GM21529 (cell line): ENCODE results near the gene TM2D3.

Experiments used
- ATAC-seq: cut with Tn5 transposase; IDR thresholded peaks from one replicate; pipeline ENCODE4 v1.9.1; 2021; ENCODE audit not compliant: unreplicated experiment

TM2D3 gene

GRCh38 chr15:101608201-101608600, 44.0 kb downstream of the TM2D3 start:
- no peak for ATAC-seq

- no peak for ATAC-seq
Observed at GRCh38 chr15:101607108-101607507, 45.1 kb downstream of the TM2D3 start.

GRCh38 chr15:101604124-101604874, 47.9 kb downstream of the TM2D3 start:
- ATAC-seq, result no peak

GRCh38 chr15:101602801-101603200, 49.4 kb downstream of the TM2D3 start:
- ATAC-seq, result no peak

- no peak for ATAC-seq
Observed at GRCh38 chr15:101600035-101600434, 52.1 kb downstream of the TM2D3 start.

GRCh38 chr15:101599091-101599490, 53.1 kb downstream of the TM2D3 start:
- ATAC-seq, result no peak

- ATAC-seq, result no peak
Observed at GRCh38 chr15:101597360-101597928, 54.7 kb downstream of the TM2D3 start.

GRCh38 chr15:101596633-101597032, 55.5 kb downstream of the TM2D3 start:
- no peak for ATAC-seq
